HG02610 (cell line): ENCODE results near the gene TINCR.
A peak's percentile ranks its signal among the peaks of the same experiment; 100 is the strongest.

ENCODE experiments used
- ATAC-seq: cut with Tn5 transposase; IDR thresholded peaks from one replicate; pipeline ENCODE4 v1.9.1; 2021; ENCODE audit warnings: mild to moderate bottlenecking, moderate library complexity; ENCODE audit not compliant: unreplicated experiment

The TINCR gene

DNA sequence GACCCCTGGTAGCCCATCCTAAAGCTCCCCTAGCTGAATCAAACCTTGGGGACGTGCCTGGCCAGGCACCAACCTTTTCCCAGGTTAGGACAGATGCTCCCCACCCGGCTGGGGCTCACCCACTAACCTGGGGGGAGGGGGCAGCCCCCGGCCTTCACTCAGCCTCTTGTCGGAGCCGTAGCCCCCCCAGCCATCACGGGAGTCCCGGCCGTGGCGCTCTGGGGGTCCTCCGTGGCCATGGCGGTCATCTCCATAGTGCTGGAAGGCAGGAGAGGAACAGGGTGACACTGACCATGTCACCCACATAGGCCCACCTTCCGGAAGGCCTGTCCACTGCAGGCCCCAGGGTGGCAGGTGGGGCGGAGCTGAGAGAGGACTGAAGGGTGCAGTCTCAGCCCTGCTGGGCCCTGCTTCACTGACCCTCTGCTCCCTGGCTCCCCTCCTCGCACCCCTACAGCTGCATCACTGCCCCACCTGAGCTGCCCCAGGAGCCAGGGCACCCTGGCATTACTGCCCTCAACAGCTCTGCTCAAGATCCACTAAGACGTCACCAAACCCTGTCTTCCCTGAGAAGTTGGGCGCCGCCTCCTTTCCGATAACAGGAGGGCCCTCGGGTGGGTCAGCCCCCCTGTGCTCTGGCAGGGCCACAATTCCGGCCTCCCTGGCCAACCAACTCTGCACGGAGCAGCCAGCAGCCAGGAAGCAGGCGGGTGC, 22.6 kb upstream of the TINCR start:
- no peak for ATAC-seq

DNA sequence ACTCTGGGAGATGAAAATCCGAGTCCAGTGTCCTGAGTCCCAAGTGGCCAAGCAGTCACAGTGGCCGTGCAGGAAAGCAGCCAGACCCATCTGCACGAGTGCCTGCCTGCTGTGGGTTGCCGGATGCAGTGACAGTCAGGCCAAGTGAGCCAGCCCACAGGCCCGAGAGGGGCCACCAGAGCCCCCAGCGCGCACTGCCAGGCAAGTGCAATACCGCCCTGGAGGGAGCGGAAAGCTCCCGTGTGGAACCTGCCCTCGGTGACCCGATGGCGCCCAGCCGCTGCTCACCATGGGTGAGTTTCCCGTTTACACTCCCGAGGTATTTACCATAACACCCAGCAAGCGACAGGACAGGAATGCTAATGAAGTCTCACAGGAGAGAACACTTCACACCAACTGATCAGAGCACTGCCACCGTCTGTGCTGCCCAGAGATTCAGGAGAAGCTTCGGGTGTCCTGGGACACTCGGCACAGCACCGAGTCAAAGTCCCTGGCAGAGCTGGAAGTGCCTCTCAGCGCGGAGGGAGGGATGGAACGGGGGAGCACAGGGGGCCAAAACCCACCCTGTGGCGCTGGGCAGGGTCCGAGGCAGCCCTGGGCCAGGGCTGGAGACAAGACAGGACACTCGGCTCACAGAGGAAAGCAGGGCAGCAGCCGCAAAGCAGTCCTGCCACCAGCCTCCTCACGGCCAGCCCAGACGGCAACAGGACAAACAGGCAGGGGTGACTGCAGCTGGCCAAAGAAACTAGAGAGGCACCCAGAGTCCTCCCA, 21.3 kb upstream of the TINCR start:
- no peak for ATAC-seq

DNA sequence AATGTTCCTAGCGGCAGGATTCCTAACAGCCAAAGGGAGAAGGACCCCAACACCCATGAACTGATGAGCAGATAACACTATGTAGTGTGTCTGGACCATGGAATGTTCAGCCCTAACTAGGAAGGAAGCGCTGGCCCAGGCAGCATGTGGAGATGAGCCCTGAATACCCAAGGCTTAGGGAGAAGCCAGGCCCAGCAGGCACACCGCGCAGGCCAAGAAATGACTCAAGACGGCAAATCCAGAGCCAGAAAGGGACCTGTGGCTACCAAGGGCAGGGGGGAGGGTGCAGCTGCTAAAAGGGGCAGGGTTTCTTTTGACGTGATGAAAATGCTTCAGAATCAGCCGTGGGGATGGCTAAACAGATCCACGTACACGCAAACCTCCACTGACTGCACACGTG, 20.7 kb upstream of the TINCR start:
- ATAC-seq, result no peak

DNA sequence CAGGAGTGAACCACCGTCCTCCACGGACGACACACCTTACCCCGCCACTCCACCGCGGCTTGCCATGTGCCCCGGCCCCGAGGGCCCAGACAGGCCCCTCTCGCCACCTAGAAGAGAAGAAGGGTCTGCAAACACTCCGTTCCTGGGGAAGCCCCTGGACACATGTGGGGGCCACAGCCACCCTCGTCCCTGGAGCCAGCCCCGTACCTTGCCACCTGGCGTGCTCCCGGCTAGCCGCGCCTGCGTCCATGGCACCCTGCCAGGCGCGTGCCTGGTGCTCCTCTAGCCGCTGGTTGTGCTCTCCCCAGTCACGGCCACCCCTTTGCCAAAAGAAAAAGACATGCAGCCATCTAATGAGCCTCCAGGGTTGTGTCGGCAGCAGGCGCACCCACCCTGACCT, 19.9 kb upstream of the TINCR start:
- ATAC-seq, result no peak

DNA sequence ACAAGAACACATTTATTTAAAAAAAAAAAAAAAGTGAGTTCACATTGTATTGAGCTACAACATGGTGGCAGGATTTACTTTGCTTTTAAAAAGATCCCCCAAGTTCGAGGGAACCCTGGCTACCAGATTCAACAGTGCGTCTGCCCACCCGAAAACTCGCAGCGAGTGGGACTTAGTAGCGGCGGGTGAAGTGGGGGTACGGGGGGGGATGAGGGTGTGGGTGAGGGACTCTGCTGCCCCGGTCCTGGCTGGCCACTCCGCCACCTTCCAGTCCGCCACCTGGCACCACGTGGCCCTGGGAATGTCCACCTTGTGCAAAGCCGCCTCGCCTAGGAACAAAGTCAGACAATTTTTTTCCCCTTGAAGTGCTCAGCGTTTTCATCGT, 19.3 kb upstream of the TINCR start:
- ATAC-seq, result no peak

DNA sequence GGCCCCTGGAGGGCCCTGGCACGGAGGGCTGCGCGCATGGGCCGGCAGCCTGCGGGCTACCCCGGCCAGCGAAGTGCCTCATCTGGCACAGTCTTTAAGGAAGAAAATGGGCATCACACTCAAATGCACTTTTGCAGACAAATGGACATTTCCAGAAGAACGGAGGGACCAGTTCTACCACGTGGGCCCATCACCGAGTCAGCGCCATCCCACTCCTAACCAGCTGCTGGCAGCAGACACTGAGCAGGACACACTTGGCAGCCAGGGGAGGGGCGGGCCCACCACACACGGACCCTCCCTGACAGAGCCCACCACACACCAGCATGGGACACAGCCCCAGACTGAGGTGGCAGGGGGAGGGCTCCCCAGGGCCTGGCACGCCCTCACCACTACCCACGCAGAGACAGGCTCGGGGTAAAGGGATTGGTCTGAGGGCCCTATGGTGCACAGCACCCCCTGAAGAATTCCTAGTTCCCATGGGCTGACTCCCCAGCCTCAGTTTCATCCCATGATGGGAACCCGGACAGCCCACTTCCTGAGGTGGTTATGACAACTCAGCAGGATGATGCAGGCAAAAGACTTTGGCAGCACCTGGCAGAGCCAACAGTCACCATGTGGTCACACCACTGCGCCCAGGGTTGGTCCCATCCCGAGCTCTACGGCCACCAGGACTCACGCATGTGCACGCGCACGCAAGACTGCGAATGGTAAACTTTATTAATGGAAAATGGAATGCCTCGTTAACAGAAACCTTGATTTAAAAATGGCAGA, 18.7 kb upstream of the TINCR start:
- ATAC-seq, result no peak

DNA sequence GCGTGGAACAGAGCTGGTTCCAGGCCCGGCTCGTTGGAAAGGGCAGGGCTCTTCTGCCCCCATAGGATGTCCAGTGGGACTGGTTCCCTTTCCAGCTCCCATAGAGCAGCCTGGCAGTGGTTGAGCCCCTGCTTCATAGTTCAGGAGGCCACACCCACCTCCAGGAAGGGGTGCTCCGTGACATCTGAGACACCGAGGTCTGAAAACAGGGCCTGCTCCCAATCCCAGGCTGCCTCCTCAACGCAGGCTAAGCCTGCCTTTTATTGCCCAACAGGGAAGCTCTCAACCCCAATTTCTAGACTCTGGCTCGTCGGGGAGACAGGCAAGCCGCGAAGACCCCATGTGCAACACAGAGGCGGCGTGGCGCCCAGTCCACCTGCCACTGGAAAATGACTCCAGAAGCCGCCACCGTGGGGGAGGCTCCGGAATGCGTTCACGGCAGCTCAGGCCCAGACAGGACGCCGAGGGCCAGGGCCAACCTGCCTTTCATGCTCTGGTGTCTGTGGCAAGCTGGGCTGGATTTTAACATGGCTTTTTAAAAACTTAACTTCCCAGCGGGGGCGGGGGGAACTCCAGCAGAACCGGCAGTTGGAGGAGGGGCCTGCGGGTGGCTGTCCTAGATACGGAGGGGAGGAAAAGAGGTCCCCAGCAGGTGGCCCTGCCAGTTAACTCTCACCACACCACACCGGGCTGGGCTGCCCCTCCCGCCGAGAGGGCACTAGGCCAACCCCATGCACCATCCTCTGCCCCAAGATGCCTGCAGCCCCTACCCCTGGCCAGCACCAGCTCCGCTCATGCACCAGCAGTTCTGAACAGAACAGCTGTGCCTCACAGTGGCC, 17.9 kb upstream of the TINCR start:
- peak; percentile 42 for ATAC-seq

DNA sequence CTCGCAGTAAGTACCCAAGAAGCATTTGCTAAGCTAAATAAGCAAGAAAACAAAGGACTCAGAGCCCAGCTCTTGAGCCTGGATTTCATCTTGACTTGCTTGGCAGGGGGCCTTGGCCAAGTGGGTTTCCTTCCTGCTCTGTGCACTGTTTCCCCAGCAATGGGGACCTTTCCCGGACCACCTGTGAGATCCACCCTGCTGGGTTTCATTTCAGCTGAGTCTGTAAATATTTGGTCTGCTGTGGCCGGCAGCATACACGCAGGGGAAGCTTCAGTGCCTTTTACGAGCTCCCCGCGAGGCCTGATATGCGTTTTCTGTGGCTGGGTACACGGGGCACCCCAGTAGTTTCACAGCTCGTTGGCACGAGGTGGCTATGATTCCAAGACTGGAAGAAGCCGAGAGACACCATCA, 12.4 kb upstream of the TINCR start:
- ATAC-seq, result no peak

DNA sequence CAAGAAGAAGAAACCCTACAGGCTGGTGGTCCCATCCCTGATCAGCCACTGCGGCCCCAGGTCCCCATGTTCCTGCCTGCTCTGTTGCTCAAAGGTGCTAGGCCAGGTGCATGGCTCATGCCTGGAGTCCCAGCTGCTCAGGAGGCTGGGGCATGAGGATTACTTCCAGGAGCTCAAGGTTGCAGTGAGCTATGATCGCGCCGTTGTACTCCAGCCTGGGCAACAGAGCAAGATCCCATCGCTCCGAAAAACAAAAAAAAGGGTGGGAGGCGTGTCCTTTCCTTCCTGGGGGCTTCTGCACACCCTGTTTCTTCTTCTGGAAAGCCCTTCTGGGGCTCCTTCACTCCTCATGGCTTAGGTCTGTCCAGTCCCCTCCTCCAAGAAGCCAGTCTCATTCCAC, 11.9 kb upstream of the TINCR start:
- no peak for ATAC-seq

DNA sequence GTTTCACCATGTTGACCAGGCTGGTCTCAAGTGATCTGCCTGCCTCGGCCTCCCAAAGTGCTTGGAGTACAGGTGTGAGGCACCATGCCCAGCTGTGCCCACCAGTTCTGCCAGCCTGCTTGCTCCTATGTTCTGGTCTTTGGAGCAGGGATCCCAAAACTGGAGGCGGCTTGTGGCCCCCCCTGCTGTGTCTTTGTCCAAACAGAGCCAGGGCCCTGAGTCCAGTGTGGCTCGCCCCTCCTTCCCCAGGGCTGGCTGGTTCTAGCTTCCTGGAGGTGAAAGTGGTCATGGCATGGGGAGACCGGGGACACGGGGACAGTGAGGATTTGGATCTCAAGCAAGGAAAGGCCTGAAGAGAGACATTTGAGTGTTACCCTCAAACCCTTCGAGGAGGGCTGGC, 11.5 kb upstream of the TINCR start:
- no peak for ATAC-seq

DNA sequence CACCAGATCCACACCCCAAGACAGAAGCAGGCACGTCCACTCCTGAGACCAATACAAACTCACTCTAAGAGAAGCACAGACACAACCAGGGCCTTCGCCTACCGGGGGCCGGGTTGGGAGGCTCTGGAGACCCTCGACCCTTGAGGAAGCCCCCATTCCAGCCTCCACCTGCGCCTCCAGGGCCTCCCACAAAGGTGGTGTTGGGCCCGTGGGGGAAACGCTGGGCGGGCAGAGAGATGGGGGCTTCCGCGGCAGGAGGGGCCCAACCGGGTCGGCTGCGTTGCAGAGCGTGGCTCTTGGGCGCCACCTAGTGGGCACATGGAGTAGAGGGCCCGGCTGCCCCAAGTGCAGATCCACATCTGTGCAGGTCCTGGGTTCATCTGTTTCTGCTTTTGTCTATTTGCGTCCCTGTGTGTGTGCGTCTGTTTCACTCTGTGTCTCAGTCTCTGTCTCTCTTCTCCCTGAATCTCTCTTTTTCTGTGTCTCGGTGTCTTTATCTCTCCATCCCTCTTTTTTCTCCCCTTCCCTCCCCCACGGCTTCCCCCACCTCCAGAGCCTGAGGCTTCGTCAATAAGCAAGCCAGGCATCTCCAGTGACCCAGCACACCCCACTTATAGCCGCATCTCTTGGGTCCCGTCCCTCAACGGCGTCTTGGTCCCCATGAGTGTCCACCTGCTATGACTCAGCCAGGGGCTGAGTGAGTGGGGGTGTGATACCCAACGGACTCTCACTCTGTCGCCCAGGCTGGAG, 10.5 kb upstream of the TINCR start:
- no peak for ATAC-seq

DNA sequence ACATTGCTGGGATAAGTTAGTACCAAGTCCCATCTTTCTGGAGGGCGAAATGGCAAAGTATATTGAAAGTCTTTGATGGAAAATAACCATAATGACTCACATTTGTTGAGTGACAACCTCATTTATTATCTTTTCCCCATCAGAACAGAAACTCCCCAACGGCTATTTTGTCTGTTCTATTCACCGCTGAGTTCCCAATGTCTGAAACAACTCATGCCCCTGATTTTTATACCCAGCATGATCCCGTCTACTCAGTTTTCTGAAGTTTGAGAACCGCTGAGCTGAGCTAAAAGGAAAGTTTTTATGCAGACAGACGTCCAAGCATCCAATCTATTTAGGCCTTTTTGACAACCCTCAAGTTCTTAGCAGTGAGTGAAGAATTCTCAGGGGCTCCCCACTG, 7.8 kb upstream of the TINCR start:
- ATAC-seq, result no peak

DNA sequence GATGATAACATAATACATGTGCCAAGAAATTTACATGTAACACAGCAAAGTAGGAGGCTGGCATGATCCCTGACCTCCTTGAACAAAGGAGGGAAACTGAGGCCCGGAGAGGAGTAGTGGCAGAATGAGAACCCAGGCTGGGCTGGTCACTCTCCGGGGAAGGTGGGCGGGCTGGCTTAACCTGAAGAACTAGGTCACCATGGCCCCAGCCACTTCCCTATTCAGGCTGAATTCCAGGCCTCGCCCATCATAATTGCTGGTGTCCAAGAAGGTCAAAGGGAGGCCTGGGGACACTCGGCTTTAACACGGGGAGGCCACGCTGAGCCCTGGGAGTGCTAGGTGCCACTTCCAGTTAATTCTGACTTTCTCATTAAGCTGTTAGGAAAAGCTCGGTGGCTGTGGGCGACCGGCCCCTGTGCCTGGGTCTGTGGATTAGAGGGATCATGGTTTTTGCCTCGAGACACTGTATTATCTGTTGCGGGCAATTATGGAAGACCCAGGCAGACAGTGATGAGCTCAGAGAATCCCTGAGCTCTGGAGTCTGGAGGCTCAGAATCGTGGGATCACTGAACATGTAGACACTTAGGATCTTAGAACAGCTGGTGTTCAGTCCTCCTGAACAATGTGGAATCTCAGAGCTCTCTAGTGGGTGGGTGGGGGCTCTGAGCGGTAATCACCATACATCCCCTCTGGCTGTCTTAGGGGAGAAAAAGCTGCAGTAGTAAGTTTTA, 5.0 kb upstream of the TINCR start:
- ATAC-seq, result no peak

DNA sequence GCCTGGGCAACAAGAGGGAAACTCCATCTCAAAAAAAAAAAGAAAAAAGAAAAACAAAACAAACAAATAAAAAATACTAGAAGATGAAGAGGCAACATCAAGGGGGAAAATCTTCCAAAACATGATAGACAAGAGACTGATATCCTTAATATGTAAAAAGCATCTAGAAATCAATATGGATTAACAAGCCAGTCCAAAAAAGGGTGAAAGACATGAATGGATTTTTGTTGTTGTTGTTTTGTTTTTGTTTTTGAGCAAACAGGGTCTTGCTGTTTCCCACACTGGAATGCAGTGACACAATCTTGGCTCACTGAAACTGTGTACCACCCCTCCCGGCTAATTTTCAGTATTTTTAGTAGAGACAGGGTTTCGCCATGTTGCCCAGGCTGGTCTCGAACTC, 4.0 kb upstream of the TINCR start:
- ATAC-seq, result no peak

DNA sequence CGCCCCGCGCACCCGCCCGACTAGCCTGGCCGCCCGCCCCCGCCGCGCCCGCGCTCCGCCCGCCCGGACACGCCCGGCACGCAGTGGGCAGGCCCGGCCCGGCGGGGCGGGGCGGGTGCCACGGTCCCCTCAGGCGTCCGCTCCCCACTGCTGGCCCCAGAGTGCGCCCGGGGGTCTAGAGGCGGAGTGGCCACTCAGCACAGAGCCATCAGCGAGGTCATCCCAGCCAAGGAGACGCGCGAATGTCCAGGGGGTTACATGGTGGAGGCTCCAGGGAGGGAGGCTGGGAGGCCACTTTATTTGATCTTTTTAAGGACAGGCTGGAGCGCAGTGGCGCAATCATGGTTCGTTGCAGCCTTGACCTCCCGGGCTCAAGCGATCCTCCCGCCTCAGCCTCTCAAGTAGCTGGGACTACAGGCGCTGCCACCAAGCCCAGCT, 236 bp upstream of the TINCR start:
- ATAC-seq, result no peak

DNA sequence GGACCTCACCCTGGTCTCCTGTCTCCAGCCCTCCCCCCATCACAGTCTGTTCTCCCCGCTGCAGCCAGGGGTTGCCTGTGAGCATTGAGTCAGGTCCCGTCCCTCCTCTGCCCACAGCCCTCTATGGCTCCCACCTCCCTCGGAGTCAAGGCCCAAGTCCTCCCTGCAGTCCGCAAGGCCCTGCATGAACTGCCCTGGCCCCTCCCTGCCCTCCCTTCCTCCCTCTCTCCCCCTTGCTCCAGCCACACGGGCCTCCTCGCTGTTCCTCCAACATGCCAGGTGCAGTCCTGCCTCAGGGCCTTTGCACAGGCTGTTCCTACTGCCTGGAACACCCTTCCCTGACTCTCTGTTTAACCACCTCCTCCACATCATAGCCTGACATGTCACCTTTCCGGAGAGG, 2.8 kb downstream of the TINCR start:
- ATAC-seq, result no peak

DNA sequence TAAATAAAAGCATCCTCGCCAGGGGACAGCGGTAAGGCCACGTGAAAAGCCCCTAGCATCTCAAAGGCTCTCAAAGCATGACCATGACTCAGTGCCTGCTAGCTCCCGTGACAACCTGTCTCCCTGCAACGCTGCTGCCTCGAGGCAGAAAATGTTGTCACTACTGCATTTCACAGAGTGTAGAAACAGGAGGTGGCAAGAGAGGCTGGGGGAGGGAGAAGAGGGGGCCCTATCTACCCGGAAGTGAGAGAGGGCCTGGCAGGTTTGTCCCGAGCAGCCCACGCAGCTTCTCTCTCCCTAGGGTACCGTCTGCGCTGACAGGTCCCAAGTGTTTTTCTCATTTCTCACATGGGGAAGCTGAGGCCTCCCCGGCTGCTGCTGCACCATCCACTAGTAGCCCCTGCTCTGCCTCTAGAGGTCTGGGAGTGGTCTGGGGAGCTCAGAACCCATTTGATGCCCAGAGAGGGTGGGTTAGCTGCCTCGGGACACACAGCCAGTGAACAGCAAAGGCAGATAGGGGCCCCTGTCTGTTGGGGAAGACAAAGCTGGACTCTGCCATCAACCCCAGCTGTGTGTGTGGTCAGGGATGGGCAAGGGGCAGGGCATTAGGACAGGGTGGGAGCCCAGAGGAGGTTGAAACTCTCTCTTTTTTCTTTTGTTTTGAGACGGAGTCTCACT, 3.7 kb downstream of the TINCR start:
- ATAC-seq, result no peak

DNA sequence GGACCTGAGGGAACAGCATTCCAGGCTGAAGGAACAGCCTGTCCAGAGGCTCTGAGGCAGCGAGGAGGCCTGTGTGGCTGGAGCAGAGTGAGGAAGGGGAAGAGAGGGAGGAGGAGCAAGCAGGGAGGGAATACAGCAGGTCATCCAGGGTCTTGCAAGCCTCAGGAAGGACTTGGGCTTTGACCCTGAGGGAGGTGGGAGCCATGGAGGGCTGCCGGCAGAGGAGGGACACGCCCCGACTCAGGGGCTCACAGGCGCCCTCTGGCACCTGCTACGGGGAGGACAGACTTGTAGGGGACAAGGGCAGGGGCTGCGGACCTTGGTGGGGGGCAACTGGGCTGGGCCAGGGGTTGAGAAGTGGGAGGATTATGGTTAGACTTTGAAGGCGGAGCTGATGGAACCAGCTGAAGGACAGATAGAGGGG, 4.7 kb downstream of the TINCR start:
- ATAC-seq, result no peak

DNA sequence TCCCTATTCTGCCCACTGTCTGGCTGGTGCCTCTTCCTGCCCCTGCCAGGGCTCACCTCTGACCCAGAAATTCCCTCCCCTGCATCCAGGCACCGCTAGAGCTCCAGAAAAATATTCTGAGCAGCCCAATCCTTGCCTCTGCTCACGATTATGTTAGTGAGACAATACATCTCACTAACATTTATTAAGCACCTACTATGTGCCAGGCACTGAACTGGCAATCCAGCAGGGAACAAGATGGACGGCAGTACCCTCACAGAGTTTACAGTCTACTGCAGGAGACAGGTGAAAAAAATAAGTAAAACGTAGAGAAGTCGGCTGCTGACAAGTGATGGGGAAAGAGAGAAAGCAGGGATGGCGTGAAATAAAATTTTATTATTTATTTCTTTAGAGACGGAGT, 5.5 kb downstream of the TINCR start:
- ATAC-seq, result no peak
